GM12878 (cell line): ENCODE measurements around the gene CRB1. TPM values are rescaled to one million over a fixed set of nuclear protein-coding genes. Genes with fewer than 3 reads are reported as not detected.

ENCODE experiments used
- ATAC-seq: fragments of 200-7000 bp; cut with Tn5 transposase; 3 replicates; pipeline ENCODE4 v1.9.1; 2020; ENCODE audit warnings: mild to moderate bottlenecking, moderate library complexity
- BruUV-seq: library from RNA; stranded (reverse); fragments of 400-500 nt; replicated peaks from 2 replicates; lab custom pipeline; 2021; lab: Mats Ljungman, UMichigan
- CTCF ChIA-PET: fragments of 300-600 bp; sonication (Branson Sonifier 250); formaldehyde crosslinking; extraction: SDS; loops from one replicate; lab custom pipeline; 2021; ENCODE audit warnings: inconsistent platforms; lab: Yijun Ruan, JAX
- POLR2A ChIA-PET: fragments of 350-600 bp; formaldehyde crosslinking; extraction: SDS; loops from one replicate; lab custom pipeline; 2021; ENCODE audit warnings: inconsistent platforms; lab: Charles Lee
- RAD21 ChIA-PET: fragments of 300-600 bp; sonication (Branson Sonifier 250); formaldehyde crosslinking; loops from one replicate; lab custom pipeline; 2023; ENCODE audit warnings: antibody characterized with exemption; ENCODE audit not compliant: unreplicated experiment; lab: Charles Lee
- SMC1A ChIA-PET: fragments of 300-600 bp; sonication (Branson Sonifier 250); formaldehyde crosslinking; loops from one replicate; lab custom pipeline; 2023; ENCODE audit not compliant: unreplicated experiment, uncharacterized antibody; lab: Charles Lee
- DNase-seq: peaks from one replicate; pipeline ENCODE4 v3.0.0-alpha.2; 2011; ENCODE audit warnings: low read depth, low spot score
- FAIRE-seq: peaks from 3 replicates; lab custom pipeline; 2011; peaks lifted over from hg19 to GRCh38; lab: Jason Lieb, UNC
- H2AFZ ChIP-seq: 2 replicates; pipeline ENCODE4 v1.6.0; 2011; ENCODE audit warnings: low read depth, low read length, control low read depth; ENCODE audit not compliant: control insufficient read depth
- H3K27ac ChIP-seq: 2 replicates; pipeline ENCODE4 v1.5.1; 2011; ENCODE audit warnings: control low read depth; ENCODE audit not compliant: control insufficient read depth, insufficient read depth
- H3K27me3 ChIP-seq, 2 experiments: replicated peaks in 1 of 2; 2 replicates each; pipeline versions ENCODE4 v1.6.0 to v1.6.1; 2011; ENCODE audit warnings: low read length in 1 of 2; ENCODE audit not compliant: control insufficient read depth in 2 of 2, insufficient read depth in 2 of 2
- H3K36me3 ChIP-seq, 2 experiments: 2 replicates each; pipeline ENCODE4 v1.5.1; 2011; ENCODE audit warnings: low read length in 1 of 2; ENCODE audit not compliant: control insufficient read depth in 2 of 2, insufficient read depth in 2 of 2
- H3K4me1 ChIP-seq: 2 replicates; pipeline ENCODE4 v1.6.1; 2011; ENCODE audit warnings: mild to moderate bottlenecking, low read length, moderate library complexity, mixed read lengths; ENCODE audit not compliant: control insufficient read depth, insufficient read depth
- H3K4me2 ChIP-seq: 2 replicates; pipeline ENCODE4 v1.6.0; 2011; ENCODE audit warnings: control low read depth; ENCODE audit not compliant: control insufficient read depth, insufficient read depth
- H3K4me3 ChIP-seq: fragments of 200-600 bp; sonication (generic); 2 replicates; pipeline ENCODE4 v1.5.1; 2016
- H3K79me2 ChIP-seq: 2 replicates; pipeline ENCODE4 v1.6.0; 2011; ENCODE audit warnings: low read length; ENCODE audit not compliant: control insufficient read depth, insufficient read depth
- H3K9ac ChIP-seq: 2 replicates; pipeline ENCODE4 v1.8.0; 2011; ENCODE audit warnings: low read length, control low read depth, mixed read lengths; ENCODE audit not compliant: control insufficient read depth, insufficient read depth
- H3K9me3 ChIP-seq: replicated peaks from 3 replicates; pipeline ENCODE4 v1.5.1; 2011; ENCODE audit warnings: mild to moderate bottlenecking, low read length; ENCODE audit not compliant: control insufficient read depth, insufficient read depth
- H4K20me1 ChIP-seq: 2 replicates; pipeline ENCODE4 v1.6.0; 2011; ENCODE audit not compliant: control insufficient read depth, insufficient read depth
- ATF7 ChIP-seq: fragments of 450-650 bp; IDR thresholded peaks from 2 replicates; pipeline ENCODE4 v1.6.1; 2016; ENCODE audit warnings: low read depth, mild to moderate bottlenecking
- BACH1 ChIP-seq: fragments of 450-650 bp; IDR thresholded peaks from 2 replicates; pipeline ENCODE4 v1.6.1; 2017; ENCODE audit warnings: mild to moderate bottlenecking, borderline replicate concordance
- CTCF ChIP-seq, 3 experiments: IDR thresholded peaks in 2 of 3; conservative IDR thresholded peaks in 1 of 3; 2 replicates each; pipeline ENCODE4 v1.5.1; 2011; ENCODE audit warnings: low read depth in 3 of 3, low read length in 3 of 3, mild to moderate bottlenecking in 3 of 3, control low read depth in 2 of 3, moderate library complexity in 2 of 3, inconsistent platforms in 1 of 3, mixed read lengths in 1 of 3; ENCODE audit not compliant: control insufficient read depth in 2 of 3, insufficient read depth in 1 of 3; ENCODE audit errors: extremely low read depth in 1 of 3
- DPF2 ChIP-seq: fragments of 450-650 bp; IDR thresholded peaks from 2 replicates; pipeline ENCODE4 v1.6.1; 2017; ENCODE audit warnings: mild to moderate bottlenecking
- MYC ChIP-seq: IDR thresholded peaks from 2 replicates; pipeline ENCODE4 v1.6.1; 2011; ENCODE audit warnings: mild to moderate bottlenecking, low read length, moderate library complexity, inconsistent platforms; ENCODE audit not compliant: insufficient read depth, insufficient replicate concordance, insufficient read length, severe bottlenecking
- NR2C2 ChIP-seq: IDR thresholded peaks from 2 replicates; pipeline ENCODE4 v1.6.1; 2011; ENCODE audit warnings: borderline replicate concordance, low read depth; ENCODE audit not compliant: control insufficient read depth, insufficient read length
- NR2F1 ChIP-seq: fragments of 450-650 bp; conservative IDR thresholded peaks from 2 replicates; pipeline ENCODE4 v1.6.1; 2017; ENCODE audit warnings: mild to moderate bottlenecking
- PAX5 ChIP-seq: IDR thresholded peaks from 2 replicates; pipeline ENCODE4 v1.6.1; 2011; ENCODE audit warnings: low read depth, low read length, borderline replicate concordance
- PKNOX1 ChIP-seq: fragments of 450-650 bp; IDR thresholded peaks from 2 replicates; pipeline ENCODE4 v1.6.1; 2016; ENCODE audit warnings: mild to moderate bottlenecking
- POLR2AphosphoS2 ChIP-seq: IDR thresholded peaks from 2 replicates; pipeline ENCODE4 v1.6.1; 2011; ENCODE audit warnings: low read depth, mild to moderate bottlenecking, low read length, improper control_type of control experiment, moderate library complexity
- RAD21 ChIP-seq: IDR thresholded peaks from 2 replicates; pipeline ENCODE4 v1.6.1; 2011; ENCODE audit warnings: mild to moderate bottlenecking, low read depth, low read length, moderate library complexity; ENCODE audit not compliant: insufficient read depth
- SMC3 ChIP-seq: IDR thresholded peaks from 2 replicates; pipeline ENCODE4 v1.6.1; 2011; ENCODE audit warnings: low read length, improper control_type of control experiment, borderline replicate concordance
- SP1 ChIP-seq: IDR thresholded peaks from one replicate; pipeline ENCODE4 v1.6.1; 2011; ENCODE audit warnings: low read depth, low read length
- SUPT20H ChIP-seq: IDR thresholded peaks from 2 replicates; pipeline ENCODE4 v1.6.1; 2011; ENCODE audit warnings: low read depth, mild to moderate bottlenecking, low read length, moderate library complexity, borderline replicate concordance; ENCODE audit not compliant: control insufficient read depth
- YY1 ChIP-seq: IDR thresholded peaks from 2 replicates; pipeline ENCODE4 v1.6.1; 2011; ENCODE audit warnings: low read depth, mild to moderate bottlenecking, low read length
- ZNF384 ChIP-seq: IDR thresholded peaks from 2 replicates; pipeline ENCODE4 v1.6.1; 2012; ENCODE audit warnings: low read depth, mild to moderate bottlenecking, low read length, improper control_type of control experiment, borderline replicate concordance
- ZNF622 ChIP-seq: fragments of 450-650 bp; IDR thresholded peaks from 2 replicates; pipeline ENCODE4 v1.6.1; 2017; ENCODE audit warnings: mild to moderate bottlenecking, inconsistent platforms
- WGBS: methylation state at CpG from one replicate; pipeline ENCODE4 v1.1.6; 2016; ENCODE audit warnings: low lambda C conversion rate; ENCODE audit not compliant: insufficient replicate concordance, insufficient coverage; ENCODE audit errors: missing lambda C conversion rate; 5-methylcytosine and 5-hydroxymethylcytosine counted together
- in situ Hi-C: fragments of 300-500 bp; cut with MboI; formaldehyde crosslinking; loops from 9 replicates; pipeline ENCODE4 v1.14.3; 2018; ENCODE audit warnings: mixed read lengths
- intact Hi-C: fragments of 100-400 bp; cut with micrococcal nuclease; formaldehyde crosslinking; loops from one replicate; pipeline ENCODE4 v1.14.2; 2022; ENCODE audit not compliant: unreplicated experiment
- polyA plus RNA-seq, 11 experiments: library from polyadenylated mRNA; depleted of rRNA in 4 of 11; unstranded in 6 of 11; stranded (reverse) in 5 of 11; fragments of >200 nt; fragmentation: Nextera tagmentation in 4 of 11; fragmentation: Illumina TruSeq in 1 of 11; extraction: Ambion mirVana in 4 of 11; extraction: Trizol in 1 of 11; gene quantifications; 1 replicate in 1 of 11; 2 replicates in 10 of 11; pipeline versions ENCODE4 v1.2.1 to v1.2.3, GENCODE V29; 2011 to 2016; ENCODE audit warnings: inconsistent platforms in 2 of 11, missing spikeins in 2 of 11, low read depth in 1 of 11
- total RNA-seq, 4 experiments: library from RNA; depleted of rRNA in 3 of 4; stranded (reverse); fragments of >200 nt in 3 of 4; fragmentation: Illumina TruSeq in 1 of 4; extraction: Trizol in 1 of 4; gene quantifications; 2 replicates each; pipeline versions ENCODE4 v1.2.1 to v1.2.3, GENCODE V29; 2013 to 2021

The CRB1 gene
- total and polyA plus RNA-seq, 10 of the 15 experiments (the other 5 are each of a cell fraction or from before 2014, with no cell fraction given) = 0.06 to 0.10 (median 0.06) TPM; not detected in 7

- peak; percentile 11 for DNase-seq
- SMC1A ChIA-PET = interaction anchor here (0.6 to 1.0 kb wide), 4 partner anchors 31 to 1283 kb away, joined by 3 read pairs; no protein-coding TSS in a partner anchor
- RAD21 ChIA-PET = interaction anchor here (0.7 kb wide), 1 partner anchor 140 kb away, joined by 4 read pairs; no protein-coding TSS in a partner anchor
- Histone ChIP-seq H3K9me3 (no peaks in the 10 kb centered on the region), H3K4me3 (no peak overlapping the region), H4K20me1 (no peaks in the 10 kb centered on the region), H3K4me1 (no peaks in the 10 kb centered on the region), H3K79me2 (no peaks in the 10 kb centered on the region), H3K4me2 (no peak overlapping the region), H3K27ac (no peak overlapping the region), H3K9ac (no peak overlapping the region), H3K36me3 (no peaks in the 10 kb centered on the region), H2AFZ (no peak overlapping the region), H3K27me3 (no peaks in the 10 kb centered on the region)
- no TSS peak for BruUV-seq
- WGBS = 0% methylated on average over 4 of the region's 4 CpGs
- ATAC-seq = peak; percentile 81
- in situ Hi-C loops (no loop called here), intact Hi-C loops (loop anchor here (1.0 kb wide), 1 partner anchor 220 kb away; no protein-coding TSS in a partner anchor)
- CTCF ChIA-PET = interaction anchor here (0.6 to 2.0 kb wide), 16 partner anchors 8 to 1081 kb away, joined by 3 to 7 read pairs (median 4); no protein-coding TSS in a partner anchor
- POLR2A ChIA-PET = no interaction called here
- FAIRE-seq = peak; percentile 38
- TF ChIP-seq POLR2AphosphoS2 = no peak
- TF ChIP-seq PAX5 = no peak
- no peak for TF ChIP-seq NR2C2
- no peak for TF ChIP-seq MYC
- TF ChIP-seq SP1 = no peak
- TF ChIP-seq SUPT20H = no peak
- no peak for TF ChIP-seq DPF2
- TF ChIP-seq YY1 = no peak
- TF ChIP-seq RAD21 = peak; percentile 57
- TF ChIP-seq BACH1 = no peak
- peak; percentile 72 for TF ChIP-seq ZNF384
- TF ChIP-seq SMC3 = peak; percentile 41; the same call in 1 of the 2 replicates
- no peak for TF ChIP-seq NR2F1
- peak; percentile 50 to 64 (median 62) for TF ChIP-seq CTCF (IDR thresholded peaks at IDR 0.05 in 2 of 3, conservative IDR thresholded peaks at IDR 0.05 in 1 of 3; ENCODE audit: control insufficient read depth in 2 of 3, extremely low read depth in 1 of 3, insufficient read depth in 1 of 3, low read depth in 3 of 3, low read length in 3 of 3)
- TF ChIP-seq ZNF622 = no peak
- TF ChIP-seq PKNOX1 = peak; percentile 36
- no peak for TF ChIP-seq ATF7
These were observed 131.9 kb downstream of the CRB1 start for GRCh38 chr1:197399755-197400521.
